ENCODE results near the gene TCERG1L.

GRCh38 chr10:131350245-131350644 lies 38.7 kb upstream of the TCERG1L start:
- TF ChIP-seq CTCF (IDR thresholded peaks at IDR 0.05) (no peak), POLR2A (IDR thresholded peaks at IDR 0.05) (no peak)
